ENCODE measurements around the gene MEGF11. TPM values are rescaled to one million over a fixed set of nuclear protein-coding genes. Genes with fewer than 3 reads are reported as not detected.

Gene MEGF11
- total RNA-seq, 1 donor from 2014 or later = 0.60 TPM

DNA sequence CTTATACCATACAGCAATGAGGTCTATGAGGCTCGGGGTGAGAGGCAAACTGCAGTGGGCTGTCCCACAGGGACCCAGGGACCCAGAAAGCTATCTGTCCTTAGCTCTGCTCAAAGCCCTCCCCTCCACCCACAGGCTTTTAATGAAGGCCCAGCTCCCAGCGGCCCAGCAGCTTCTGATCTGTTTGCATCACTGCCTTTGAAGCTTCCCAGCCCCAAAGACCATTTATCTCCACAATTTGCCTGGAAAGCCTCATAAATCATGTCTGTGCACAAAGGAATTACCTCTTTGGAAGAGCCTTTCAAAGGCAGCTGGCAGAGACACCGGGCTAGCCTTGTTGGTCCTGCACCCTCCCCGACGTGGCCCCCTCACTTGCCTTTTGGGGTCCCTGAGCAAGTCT is 260.3 kb downstream of the MEGF11 start:
- Mint-ChIP-seq H3K9me3 (ENCODE audit: low read depth) (no peaks in the 10 kb centered on the region), H3K27ac (no peak overlapping the region), H3K36me3 (ENCODE audit: insufficient read depth) (no peaks in the 10 kb centered on the region), H3K4me1 (ENCODE audit: low read depth) (no peaks in the 10 kb centered on the region), H3K4me3 (ENCODE audit: low read depth) (no peak overlapping the region), H3K27me3 (peaks cover 38% of the 10 kb centered on the region)
- TF ChIP-seq, protein P1, sequence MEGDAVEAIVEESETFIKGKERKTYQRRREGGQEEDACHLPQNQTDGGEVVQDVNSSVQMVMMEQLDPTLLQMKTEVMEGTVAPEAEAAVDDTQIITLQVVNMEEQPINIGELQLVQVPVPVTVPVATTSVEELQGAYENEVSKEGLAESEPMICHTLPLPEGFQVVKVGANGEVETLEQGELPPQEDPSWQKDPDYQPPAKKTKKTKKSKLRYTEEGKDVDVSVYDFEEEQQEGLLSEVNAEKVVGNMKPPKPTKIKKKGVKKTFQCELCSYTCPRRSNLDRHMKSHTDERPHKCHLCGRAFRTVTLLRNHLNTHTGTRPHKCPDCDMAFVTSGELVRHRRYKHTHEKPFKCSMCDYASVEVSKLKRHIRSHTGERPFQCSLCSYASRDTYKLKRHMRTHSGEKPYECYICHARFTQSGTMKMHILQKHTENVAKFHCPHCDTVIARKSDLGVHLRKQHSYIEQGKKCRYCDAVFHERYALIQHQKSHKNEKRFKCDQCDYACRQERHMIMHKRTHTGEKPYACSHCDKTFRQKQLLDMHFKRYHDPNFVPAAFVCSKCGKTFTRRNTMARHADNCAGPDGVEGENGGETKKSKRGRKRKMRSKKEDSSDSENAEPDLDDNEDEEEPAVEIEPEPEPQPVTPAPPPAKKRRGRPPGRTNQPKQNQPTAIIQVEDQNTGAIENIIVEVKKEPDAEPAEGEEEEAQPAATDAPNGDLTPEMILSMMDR (IDR thresholded peaks at IDR 0.05; ENCODE audit: unreplicated experiment) = no peak
- no peak for DNase-seq (ENCODE audit: low spot score, unreplicated experiment)

DNA sequence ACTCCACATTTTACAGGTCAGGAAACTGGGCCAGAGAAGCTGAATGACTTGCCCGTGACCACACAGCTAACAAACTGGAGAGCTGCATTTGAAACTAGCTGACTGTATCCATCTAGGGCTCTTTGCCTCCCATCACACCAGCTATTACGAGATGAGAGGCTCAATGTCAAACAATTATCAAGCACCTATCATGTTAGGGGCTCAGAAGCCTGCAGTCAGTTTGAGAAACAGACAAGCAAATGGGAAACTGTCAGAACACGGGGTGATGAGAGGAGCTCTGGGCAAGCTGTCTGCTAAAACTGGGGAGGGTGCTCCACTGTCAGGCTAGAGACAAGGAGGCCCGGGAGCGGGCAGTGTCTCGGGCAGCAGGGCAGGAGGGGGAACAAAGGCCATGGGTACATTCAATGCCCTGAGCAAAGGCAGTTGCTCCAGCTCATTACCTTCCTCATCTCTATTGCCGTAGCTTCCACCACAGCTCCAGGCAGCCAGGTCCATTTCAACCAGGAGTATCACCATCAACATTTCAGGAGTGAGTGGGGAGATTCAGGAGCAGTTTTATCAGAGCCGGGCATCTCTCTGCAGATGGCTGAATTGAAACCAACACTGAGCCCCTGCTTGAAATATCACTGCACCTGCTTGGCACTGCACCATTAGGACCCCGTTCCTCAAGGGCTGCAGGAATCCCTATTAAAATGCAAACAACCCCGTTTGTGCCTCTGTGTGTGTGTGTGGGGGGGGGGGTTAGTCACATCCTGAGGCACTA is 261.6 kb downstream of the MEGF11 start:
- Mint-ChIP-seq H3K27me3 (peaks cover 37% of the 10 kb centered on the region), H3K9me3 (ENCODE audit: low read depth) (no peaks in the 10 kb centered on the region), H3K4me3 (ENCODE audit: low read depth) (no peak overlapping the region), H3K36me3 (ENCODE audit: insufficient read depth) (no peaks in the 10 kb centered on the region), H3K4me1 (ENCODE audit: low read depth) (no peaks in the 10 kb centered on the region), H3K27ac (no peak overlapping the region)
- DNase-seq (ENCODE audit: low spot score, unreplicated experiment) = no peak
- TF ChIP-seq, protein P1 (IDR thresholded peaks at IDR 0.05; ENCODE audit: unreplicated experiment) = no peak

DNA sequence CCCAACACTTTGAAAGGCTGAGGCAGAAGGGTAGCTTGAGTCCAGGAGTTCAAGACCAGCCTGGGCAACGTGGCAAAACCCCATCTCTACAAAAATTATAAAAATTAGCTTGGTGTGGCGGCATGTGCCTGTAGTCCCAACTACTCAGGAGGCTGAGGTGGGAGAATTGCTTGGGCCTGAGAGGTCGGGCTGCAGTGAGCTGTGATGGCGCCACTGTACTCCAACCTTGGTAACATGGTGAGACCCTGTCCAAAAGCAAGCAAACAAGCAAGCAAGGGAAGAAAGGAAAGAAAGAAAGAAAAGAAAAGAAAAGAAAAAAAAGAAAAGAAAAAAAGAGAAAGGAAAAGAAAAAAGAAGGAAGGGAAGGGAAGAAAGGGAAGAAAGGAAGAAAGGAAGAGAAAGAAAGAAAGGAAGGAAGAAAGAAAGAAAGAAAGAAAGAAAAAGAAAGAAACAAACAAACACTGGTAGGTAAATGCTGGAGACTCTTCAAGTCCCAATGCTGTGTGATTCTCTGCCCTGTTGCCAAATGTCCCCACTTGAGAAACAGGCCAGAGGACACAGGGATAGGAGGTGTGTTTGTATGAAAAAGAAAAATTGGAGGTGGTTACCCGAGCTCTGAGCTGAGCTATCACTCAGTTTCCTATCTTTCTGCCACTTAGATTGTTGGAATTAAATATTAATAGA is 263.1 kb downstream of the MEGF11 start:
- Mint-ChIP-seq H3K4me1 (ENCODE audit: low read depth) (no peaks in the 10 kb centered on the region), H3K27me3 (peaks cover 40% of the 10 kb centered on the region), H3K9me3 (ENCODE audit: low read depth) (no peaks in the 10 kb centered on the region), H3K27ac (no peak overlapping the region), H3K4me3 (ENCODE audit: low read depth) (no peak overlapping the region), H3K36me3 (ENCODE audit: insufficient read depth) (no peaks in the 10 kb centered on the region)
- DNase-seq (ENCODE audit: low spot score, unreplicated experiment) = no peak
- TF ChIP-seq, protein P1 (IDR thresholded peaks at IDR 0.05; ENCODE audit: unreplicated experiment) = no peak

DNA sequence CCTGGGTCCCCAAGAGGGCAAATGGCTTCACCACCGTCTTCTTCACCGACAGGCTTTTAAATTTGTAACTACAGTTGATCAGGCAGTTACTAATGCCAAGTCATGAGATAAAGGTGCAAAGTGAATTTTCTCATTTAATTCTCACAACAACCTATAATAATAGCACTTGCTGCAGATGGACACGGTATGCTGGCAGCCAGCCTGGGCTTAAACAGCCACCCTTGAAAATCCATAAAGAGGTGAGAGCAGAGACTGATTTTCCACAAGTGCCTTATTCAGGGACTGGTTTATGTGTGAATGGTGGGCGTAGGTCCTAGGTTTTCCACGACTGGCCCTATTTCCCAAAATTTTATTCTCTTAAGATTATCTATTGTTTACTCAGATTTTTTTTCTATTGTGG is 266.4 kb downstream of the MEGF11 start:
- H3K27me3 Mint-ChIP-seq = peaks cover 44% of the 10 kb centered on the region
- no peak overlapping the region for H3K27ac Mint-ChIP-seq
- no peaks in the 10 kb centered on the region for H3K36me3 Mint-ChIP-seq (ENCODE audit: insufficient read depth)
- no peak overlapping the region for H3K4me3 Mint-ChIP-seq (ENCODE audit: low read depth)
- no peaks in the 10 kb centered on the region for H3K4me1 Mint-ChIP-seq (ENCODE audit: low read depth)
- DNase-seq (ENCODE audit: low spot score, unreplicated experiment) = no peak
- H3K9me3 Mint-ChIP-seq (ENCODE audit: low read depth) = no peaks in the 10 kb centered on the region
- TF ChIP-seq, protein P1 (IDR thresholded peaks at IDR 0.05; ENCODE audit: unreplicated experiment) = no peak

DNA sequence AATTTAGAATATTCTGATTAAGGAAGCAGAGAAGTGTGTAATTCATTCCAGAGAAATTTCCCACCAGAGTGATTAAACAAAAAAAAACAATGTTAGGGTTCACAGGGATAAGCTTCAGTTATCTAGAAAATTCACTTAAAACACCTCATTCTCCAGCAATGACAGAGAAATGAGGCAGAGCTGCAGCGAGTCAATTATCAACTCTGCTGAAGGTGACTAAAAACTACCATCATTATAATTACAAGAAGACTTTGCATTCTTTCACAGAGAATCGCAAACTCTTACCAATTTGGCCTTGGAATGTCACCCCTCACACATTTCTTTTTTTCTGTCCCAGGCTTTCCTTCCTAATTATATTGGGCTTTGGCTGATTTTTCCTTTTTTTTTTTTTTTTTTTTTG is 267.1 kb downstream of the MEGF11 start:
- Mint-ChIP-seq H3K27me3 (peaks cover 41% of the 10 kb centered on the region), H3K27ac (no peak overlapping the region)

More for the DNA sequence above, 267.1 kb downstream of the MEGF11 start:
- H3K9me3 Mint-ChIP-seq (ENCODE audit: low read depth) = no peaks in the 10 kb centered on the region
- no peak overlapping the region for H3K4me3 Mint-ChIP-seq (ENCODE audit: low read depth)
- H3K36me3 Mint-ChIP-seq (ENCODE audit: insufficient read depth) = no peaks in the 10 kb centered on the region
- no peak for DNase-seq (ENCODE audit: low spot score, unreplicated experiment)
- TF ChIP-seq, protein P1 (IDR thresholded peaks at IDR 0.05; ENCODE audit: unreplicated experiment) = no peak
- no peaks in the 10 kb centered on the region for H3K4me1 Mint-ChIP-seq (ENCODE audit: low read depth)
